ENCODE results near the gene HAO1.

Gene HAO1

GRCh38 chr20:7850775-7851490 lies 89.3 kb downstream of the HAO1 start:
- Histone ChIP-seq H4K20me1 (ENCODE audit: insufficient read depth, low read length) (no peaks in the 10 kb centered on the region), H3K79me2 (ENCODE audit: low read length) (no peaks in the 10 kb centered on the region), H3K27me3 (replicated peaks; ENCODE audit: insufficient read depth, low read length) (no peaks in the 10 kb centered on the region), H3K27ac (ENCODE audit: low read length) (no peak overlapping the region), H3K9ac (ENCODE audit: low read length) (no peak overlapping the region), H3K9me2 (replicated peaks; ENCODE audit: insufficient read depth, low read length) (no peaks in the 10 kb centered on the region), H3K9me3 (replicated peaks; ENCODE audit: insufficient read depth, low read length) (no peaks in the 10 kb centered on the region), H2AFZ (ENCODE audit: low read length) (no peak overlapping the region), H3F3A (ENCODE audit: insufficient read depth, low read length) (no peaks in the 10 kb centered on the region), H3K4me3 (ENCODE audit: low read length) (no peak overlapping the region), H3K4me1 (ENCODE audit: low read length) (no peaks in the 10 kb centered on the region), H3K36me3 (replicated peaks; ENCODE audit: insufficient read depth, low read length) (no peaks in the 10 kb centered on the region), H3K4me2 (ENCODE audit: low read depth, low read length) (no peak overlapping the region)
- TF ChIP-seq EZH2phosphoT487 (IDR thresholded peaks at IDR 0.05; ENCODE audit: low read length) = no peak
- TF ChIP-seq, protein P1, sequence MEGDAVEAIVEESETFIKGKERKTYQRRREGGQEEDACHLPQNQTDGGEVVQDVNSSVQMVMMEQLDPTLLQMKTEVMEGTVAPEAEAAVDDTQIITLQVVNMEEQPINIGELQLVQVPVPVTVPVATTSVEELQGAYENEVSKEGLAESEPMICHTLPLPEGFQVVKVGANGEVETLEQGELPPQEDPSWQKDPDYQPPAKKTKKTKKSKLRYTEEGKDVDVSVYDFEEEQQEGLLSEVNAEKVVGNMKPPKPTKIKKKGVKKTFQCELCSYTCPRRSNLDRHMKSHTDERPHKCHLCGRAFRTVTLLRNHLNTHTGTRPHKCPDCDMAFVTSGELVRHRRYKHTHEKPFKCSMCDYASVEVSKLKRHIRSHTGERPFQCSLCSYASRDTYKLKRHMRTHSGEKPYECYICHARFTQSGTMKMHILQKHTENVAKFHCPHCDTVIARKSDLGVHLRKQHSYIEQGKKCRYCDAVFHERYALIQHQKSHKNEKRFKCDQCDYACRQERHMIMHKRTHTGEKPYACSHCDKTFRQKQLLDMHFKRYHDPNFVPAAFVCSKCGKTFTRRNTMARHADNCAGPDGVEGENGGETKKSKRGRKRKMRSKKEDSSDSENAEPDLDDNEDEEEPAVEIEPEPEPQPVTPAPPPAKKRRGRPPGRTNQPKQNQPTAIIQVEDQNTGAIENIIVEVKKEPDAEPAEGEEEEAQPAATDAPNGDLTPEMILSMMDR (IDR thresholded peaks at IDR 0.05; ENCODE audit: low read length) = no peak
- no peak for TF ChIP-seq EZH2 (optimal IDR thresholded peaks at IDR 0.05; ENCODE audit: low read depth, low read length)
- DNase-seq = no peak

GRCh38 chr20:7849675-7850074 lies 90.6 kb downstream of the HAO1 start:
- no peaks in the 10 kb centered on the region for H3K9me3 ChIP-seq (replicated peaks; ENCODE audit: insufficient read depth, low read length)
- TF ChIP-seq EZH2phosphoT487 (IDR thresholded peaks at IDR 0.05; ENCODE audit: low read length) = no peak
- TF ChIP-seq, protein P1 (IDR thresholded peaks at IDR 0.05; ENCODE audit: low read length) = no peak
- H3F3A ChIP-seq (ENCODE audit: insufficient read depth, low read length) = no peaks in the 10 kb centered on the region
- H3K4me1 ChIP-seq (ENCODE audit: low read length) = no peaks in the 10 kb centered on the region
- no peaks in the 10 kb centered on the region for H3K79me2 ChIP-seq (ENCODE audit: low read length)
- H2AFZ ChIP-seq (ENCODE audit: low read length) = no peak overlapping the region
- H3K27me3 ChIP-seq (replicated peaks; ENCODE audit: insufficient read depth, low read length) = no peaks in the 10 kb centered on the region
- H3K9ac ChIP-seq (ENCODE audit: low read length) = no peak overlapping the region
- no peaks in the 10 kb centered on the region for H3K9me2 ChIP-seq (replicated peaks; ENCODE audit: insufficient read depth, low read length)
- no peaks in the 10 kb centered on the region for H3K36me3 ChIP-seq (replicated peaks; ENCODE audit: insufficient read depth, low read length)
- no peak overlapping the region for H3K4me3 ChIP-seq (ENCODE audit: low read length)
- no peaks in the 10 kb centered on the region for H4K20me1 ChIP-seq (ENCODE audit: insufficient read depth, low read length)
- no peak overlapping the region for H3K4me2 ChIP-seq (ENCODE audit: low read depth, low read length)
- DNase-seq = no peak
- no peak overlapping the region for H3K27ac ChIP-seq (ENCODE audit: low read length)

DNA sequence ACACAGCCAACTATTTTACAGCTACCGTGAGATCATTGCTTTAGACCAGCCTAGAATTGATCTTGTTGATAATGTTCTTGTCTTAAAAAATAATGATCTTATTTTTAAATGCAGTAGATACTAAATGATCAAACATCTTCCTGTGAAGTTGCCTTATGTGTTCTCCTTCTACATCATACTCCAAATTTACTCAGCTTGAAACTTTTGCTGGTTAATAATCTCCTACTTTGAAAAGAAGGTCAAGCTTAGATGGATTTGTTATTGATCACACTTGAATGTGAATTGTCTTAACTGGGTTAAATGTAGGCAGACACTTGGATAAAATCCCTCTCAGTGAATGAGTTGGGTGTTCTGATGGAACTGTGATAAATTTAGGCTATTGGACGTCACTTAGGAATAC lies 91.9 kb downstream of the HAO1 start:
- Histone ChIP-seq H3K4me3 (ENCODE audit: low read length) (no peak overlapping the region), H3K27me3 (replicated peaks; ENCODE audit: insufficient read depth, low read length) (no peaks in the 10 kb centered on the region), H3K9me2 (replicated peaks; ENCODE audit: insufficient read depth, low read length) (no peaks in the 10 kb centered on the region), H3K9me3 (replicated peaks; ENCODE audit: insufficient read depth, low read length) (no peaks in the 10 kb centered on the region), H2AFZ (ENCODE audit: low read length) (no peak overlapping the region), H4K20me1 (ENCODE audit: insufficient read depth, low read length) (no peaks in the 10 kb centered on the region), H3K4me1 (ENCODE audit: low read length) (no peaks in the 10 kb centered on the region), H3K79me2 (ENCODE audit: low read length) (no peaks in the 10 kb centered on the region), H3K4me2 (ENCODE audit: low read depth, low read length) (no peak overlapping the region), H3F3A (ENCODE audit: insufficient read depth, low read length) (no peaks in the 10 kb centered on the region), H3K27ac (ENCODE audit: low read length) (no peak overlapping the region), H3K9ac (ENCODE audit: low read length) (no peak overlapping the region), H3K36me3 (replicated peaks; ENCODE audit: insufficient read depth, low read length) (no peaks in the 10 kb centered on the region)
- no peak for DNase-seq
- TF ChIP-seq, protein P1 (IDR thresholded peaks at IDR 0.05; ENCODE audit: low read length) = no peak
- TF ChIP-seq EZH2 (optimal IDR thresholded peaks at IDR 0.05; ENCODE audit: low read depth, low read length) (no peak), EZH2phosphoT487 (IDR thresholded peaks at IDR 0.05; ENCODE audit: low read length) (no peak)

Measured in MM.1S (cell line).